ENCODE measurements around the gene KCNQ5.

Gene KCNQ5

DNA sequence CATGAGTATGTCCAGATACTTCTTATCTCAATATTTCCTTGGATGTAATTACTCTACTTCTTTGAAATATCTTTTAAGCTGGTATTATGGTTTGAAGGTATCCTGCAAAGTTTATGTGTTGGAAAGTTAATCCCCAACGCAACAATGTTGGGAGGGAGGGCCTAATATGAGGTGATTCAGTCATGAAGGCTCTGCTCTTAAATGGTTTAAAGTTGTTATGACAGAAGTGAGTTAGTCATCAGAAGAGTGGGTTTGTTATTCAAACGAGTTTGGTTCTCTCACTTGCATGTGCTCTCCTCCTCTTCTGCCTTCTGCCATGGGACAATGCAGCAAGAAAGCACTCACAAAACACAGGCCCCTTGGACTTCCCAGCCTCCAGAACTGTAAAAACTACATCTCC lies 176.3 kb downstream of the KCNQ5 start:
- no peak for DNase-seq (ENCODE audit: low read depth)

DNA sequence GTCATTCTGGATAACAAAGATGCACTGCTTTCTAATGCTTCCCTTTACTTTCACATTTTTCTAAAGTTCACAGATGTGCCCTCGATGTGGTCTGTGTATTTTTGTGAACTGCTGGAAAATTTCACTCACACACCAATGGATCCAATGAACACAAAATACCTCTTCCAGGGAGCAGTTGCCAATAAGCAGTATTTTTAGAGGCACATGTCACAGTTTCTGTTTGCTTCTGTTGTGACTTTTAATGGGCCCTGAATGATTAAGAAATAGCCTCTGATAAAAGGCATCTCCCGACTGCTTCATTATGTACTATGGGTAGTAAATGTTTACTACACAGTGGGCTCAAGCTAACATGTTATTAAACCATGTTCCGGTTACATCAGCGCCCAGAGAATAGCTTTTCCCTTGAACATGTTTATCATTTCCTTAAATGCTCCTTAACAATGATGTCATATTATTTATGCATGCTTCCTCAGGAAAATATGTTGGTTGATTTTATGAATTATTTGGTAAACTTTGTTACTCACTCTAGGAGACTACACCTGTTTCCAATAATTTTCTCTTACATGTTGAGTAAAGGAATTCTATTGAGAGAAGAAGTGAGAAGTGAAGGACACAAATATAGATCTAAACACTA lies 188.0 kb downstream of the KCNQ5 start:
- DNase-seq (ENCODE audit: low read depth): no peak

DNA sequence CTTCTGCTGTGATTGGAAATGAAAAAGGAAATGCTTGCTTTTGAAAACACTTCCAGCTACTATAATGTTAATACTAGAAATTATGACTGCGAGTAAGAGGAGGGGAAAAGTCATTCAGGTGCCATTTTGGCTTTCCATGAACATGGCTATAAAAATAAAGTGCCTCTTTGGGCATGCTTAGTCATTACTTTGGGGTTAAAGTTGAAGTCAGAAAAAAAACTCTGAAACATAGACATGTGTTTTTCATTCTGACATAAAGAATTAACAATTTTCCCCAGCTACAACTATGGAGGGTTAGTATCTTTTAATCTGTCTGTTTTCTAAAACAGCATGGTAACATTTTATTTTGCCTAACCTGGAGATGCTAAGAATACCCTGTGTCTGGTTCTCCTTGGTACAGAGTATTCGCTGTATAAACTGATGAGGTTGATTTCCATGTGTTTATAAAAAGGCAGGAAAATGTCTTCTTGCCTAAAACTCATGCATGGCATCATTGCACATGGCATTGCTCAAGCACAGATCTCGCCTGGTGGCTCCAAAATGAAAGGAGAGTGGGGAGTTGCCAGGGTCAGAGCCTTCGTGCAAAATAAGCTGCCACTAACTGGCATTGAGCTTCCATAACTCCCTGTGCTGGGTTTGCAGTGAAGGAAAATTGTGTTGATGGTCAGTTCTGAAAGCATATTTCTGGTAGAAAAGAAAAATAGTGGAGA lies 188.9 kb downstream of the KCNQ5 start:
- DNase-seq (ENCODE audit: low read depth): no peak

DNA sequence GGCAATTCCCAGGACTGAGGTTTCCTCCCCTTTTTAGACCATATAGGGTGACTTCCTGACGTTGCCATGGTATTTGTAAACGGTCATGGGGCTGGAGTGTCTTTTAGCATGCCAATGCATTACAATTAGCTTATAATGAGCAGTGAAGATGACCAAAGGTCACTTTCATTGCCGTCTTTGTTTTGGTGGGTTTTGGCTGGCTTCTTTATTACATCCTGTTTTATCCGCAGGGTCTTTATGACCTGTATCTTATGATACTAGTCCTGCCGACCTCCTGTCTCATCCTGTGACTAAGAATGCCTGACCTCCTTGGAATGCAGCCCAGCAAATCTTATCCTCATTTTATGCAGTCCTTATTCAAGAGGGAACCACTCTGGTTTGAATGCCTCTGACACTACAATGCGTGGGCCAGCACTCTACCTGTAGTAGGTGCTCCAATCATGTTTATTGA lies 190.1 kb downstream of the KCNQ5 start:
- no peak for DNase-seq (ENCODE audit: low read depth)

DNA sequence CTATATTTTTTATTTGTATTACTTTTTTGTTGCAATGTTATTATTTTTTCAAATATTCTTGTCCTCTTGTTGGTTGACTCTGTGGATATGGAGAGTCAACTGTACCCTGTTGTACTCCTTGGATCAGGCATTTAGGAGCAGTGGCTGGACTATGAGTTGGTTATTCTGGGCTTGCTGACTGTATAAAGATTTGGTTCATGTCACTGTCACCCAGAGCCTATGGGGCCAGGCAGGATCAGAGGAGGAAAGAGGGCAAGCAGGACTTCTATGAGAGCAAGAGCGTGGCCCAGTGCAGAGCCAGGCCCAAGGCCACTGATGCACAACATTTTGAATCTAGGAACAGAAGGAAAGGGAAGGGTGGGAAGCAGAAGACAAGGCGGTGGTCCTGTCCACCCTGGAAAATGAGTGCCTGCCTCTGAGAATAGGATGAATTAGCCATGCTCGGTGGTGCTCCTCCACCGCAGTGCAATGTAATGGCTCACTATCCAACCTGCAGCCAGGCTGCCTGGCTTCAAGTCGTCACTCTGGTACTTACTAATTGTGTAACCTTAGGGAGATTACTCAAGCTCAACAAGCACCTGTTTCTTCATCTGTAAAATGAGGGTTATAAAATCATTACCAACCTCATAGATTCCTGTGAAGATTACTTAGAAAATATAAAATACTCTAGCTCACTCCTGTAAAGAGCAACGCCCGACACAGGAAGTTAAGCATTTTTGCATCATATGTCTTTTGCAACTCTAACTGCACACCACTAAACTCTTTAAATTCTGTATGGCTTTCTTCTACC lies 192.1 kb downstream of the KCNQ5 start:
- no peak for DNase-seq (ENCODE audit: low read depth)

DNA sequence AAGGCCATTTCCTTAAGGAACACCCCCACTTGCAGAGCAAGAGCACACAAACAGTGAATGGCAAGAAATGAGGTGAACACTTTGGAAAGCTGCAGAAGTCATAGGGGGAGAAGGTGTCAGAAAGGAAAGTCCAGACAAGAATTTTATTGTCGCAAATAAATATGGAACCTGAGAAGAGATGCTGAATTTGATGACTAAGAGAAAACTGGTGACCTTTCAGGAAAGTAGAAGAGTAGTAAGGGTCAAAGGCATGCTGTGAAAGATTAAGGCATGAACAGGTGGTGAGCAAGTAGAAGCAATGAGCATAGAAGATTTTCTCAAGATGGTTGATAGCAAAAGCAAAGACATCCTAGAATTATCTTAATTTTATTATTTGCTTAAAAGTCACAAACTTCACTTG lies 194.2 kb downstream of the KCNQ5 start:
- DNase-seq (ENCODE audit: low read depth): no peak

DNA sequence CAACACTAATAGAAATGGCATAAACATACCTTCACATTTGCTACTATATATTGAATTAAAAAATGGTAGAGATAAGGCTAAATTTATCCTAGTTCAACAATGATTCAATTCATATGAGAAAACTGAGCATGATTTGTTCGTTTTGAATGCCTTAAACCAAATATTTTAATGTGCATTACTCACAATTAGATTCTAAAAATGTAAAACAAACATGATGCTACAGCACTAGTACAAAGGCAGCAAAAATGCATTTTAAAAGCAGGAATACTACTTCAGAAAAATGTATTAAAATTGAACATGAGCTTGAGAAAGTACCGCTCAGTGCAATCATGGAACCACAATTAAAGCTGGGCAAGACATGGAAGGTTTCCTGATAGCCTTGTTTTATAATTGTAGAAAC lies 195.3 kb downstream of the KCNQ5 start:
- DNase-seq (ENCODE audit: low read depth): no peak

DNA sequence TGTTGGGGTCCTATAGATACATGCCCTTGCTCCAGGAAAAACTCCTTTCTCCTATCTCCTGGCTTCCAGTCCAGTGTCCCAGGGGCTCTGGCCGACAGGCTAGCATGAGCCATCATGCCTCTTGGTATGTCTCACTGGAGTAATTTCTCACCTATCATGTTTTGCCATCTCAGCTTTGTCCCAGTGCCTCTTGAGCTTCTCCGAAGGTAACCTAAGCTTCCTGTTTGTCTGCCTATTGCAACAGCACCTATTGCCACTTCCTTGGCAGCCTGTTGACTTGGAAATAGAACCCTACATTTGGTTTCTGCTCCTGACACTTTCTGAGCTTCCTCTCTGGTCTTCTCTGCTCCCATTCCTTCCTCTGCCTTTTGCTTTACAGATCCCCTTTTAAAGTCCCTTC lies 197.7 kb downstream of the KCNQ5 start:
- no peak for DNase-seq (ENCODE audit: low read depth)

DNA sequence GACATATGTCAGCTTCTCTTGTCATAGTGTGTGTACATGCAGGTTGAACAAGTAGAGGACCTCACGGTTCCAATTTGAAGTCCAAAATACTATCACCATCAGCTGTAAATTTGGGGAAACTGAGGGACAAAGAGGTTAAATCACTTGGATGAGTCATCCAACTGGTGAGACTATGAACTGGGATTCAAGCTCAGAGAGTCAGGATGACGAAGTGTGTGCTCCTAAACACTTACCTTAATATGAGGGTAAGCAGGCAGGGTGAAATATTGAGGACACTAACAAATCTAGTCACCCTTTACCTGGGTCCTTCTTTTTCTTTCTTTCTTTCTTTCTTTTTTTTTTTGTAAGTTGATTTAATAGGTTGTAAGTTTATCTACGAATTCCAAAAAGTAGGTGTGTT lies 198.3 kb downstream of the KCNQ5 start:
- DNase-seq (ENCODE audit: low read depth): no peak

DNA sequence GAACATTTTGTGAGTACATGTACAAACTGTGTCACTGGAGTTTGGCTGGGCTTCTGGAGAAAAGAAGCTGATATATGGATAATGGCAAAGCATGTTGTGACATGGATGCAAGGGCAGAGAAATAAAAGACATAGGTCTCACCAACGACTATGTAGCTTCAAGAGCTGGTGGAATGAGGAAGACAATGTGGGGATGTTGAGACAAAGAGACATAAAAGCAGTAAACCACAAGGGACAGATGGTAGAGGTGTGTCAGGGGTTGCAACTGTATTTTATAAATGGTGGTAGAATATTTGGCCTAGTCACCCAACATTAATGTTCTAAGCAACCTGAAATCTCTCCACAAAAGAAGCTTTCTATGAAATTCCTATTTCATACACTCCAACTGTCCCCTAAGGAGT lies 199.0 kb downstream of the KCNQ5 start:
- DNase-seq (ENCODE audit: low read depth): no peak

DNA sequence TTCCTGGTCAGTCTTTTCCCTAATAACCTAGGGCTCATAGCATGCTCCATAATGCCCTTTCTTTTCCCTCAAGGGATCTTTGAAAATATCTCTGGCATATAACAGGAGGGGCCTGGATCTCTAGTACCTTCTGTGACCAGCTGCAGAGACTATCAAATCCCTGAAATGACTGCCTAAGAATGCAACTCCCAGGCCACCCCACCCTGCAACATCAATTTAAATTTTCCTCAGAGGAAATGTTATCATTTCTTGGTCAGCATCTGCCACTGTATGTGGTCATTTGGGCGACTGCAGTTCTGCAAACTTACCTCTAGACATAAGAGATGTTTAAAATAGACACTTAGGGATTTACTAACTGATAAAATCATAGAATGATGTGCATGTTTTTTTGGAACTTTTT lies 200.2 kb downstream of the KCNQ5 start:
- no peak for DNase-seq (ENCODE audit: low read depth)

DNA sequence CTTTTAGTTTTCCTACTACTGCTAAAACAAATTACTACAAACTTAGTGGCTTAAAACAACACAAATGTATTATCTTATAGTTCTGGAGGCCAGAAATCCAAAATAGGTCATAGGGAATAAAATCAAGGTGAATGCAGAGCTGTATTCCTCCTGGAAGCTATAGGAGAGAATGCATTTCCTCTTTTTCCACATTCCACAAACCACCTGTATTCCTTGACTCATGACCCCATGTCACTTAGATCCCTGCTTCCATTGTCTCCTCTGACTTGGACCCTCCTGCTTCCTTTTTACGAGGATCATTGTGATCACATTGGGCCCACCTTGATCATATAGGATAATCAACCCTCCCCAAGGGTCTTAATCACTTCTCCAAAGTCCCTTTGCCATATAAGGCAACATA lies 200.8 kb downstream of the KCNQ5 start:
- DNase-seq (ENCODE audit: low read depth): no peak

DNA sequence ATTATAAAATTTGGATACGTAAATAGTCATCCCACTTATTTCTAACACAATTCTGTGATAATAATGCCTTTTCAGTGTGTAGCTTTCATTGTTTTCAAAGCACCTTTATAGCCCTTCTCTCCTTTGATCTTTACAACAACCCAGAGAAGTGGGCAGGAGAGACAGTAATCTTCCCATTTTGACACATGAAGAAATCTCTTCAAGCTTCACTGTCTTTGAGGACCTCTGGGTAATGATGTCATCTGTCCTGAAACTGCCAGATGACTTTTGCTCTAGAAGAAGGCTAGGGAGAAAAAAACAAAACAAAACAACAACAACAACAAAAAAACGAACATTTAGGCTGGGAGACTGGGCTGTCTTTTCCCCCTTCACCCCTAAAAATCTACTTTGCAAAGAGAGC lies 203.0 kb downstream of the KCNQ5 start:
- DNase-seq (ENCODE audit: low read depth): no peak

DNA sequence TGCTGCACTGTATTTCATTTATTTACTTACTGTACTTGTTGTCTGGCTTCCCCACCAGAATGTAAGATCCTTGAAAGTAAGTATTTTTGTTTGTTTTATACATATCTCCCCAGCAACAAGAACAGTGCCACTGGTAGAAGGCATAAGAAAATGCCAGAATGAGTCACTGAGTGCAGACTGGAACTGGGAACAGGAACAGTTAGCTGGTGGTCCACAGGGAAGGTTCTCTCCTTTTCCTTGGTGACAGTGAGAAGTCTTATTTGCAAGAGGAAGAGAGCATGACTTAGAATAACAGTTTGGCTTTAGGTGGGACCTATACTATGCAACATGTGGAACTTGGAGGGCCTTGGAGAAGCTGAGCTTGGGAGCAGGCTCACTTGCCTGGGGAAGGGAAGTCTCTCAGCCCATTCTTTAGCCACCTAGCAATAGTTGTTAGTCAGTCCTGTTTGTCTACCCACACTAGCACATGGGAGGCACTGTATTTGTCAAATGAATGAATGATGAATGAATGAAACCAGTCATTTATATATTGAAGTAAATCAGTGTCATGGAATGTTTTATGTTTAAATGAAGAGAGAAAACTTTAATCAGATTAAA lies 203.5 kb downstream of the KCNQ5 start:
- DNase-seq (ENCODE audit: low read depth): no peak

DNA sequence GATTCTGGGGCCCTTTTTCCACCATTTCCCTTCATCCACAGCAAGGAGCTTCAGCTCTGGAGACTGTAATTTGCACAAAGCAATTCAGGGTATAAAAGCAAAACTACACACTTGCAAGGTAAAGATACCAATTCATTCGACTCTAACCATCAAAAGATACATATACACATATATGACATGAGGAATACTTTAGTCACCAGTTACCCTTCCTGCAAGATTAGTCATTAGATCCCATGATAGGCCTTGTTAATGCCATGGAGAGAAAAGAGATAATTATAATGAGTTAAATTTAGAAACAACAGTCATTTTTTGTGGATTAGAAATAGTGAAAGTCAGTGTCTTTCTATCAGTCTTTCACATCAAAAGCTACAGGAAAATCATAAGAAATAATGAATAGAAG lies 204.2 kb downstream of the KCNQ5 start:
- no peak for DNase-seq (ENCODE audit: low read depth)

DNA sequence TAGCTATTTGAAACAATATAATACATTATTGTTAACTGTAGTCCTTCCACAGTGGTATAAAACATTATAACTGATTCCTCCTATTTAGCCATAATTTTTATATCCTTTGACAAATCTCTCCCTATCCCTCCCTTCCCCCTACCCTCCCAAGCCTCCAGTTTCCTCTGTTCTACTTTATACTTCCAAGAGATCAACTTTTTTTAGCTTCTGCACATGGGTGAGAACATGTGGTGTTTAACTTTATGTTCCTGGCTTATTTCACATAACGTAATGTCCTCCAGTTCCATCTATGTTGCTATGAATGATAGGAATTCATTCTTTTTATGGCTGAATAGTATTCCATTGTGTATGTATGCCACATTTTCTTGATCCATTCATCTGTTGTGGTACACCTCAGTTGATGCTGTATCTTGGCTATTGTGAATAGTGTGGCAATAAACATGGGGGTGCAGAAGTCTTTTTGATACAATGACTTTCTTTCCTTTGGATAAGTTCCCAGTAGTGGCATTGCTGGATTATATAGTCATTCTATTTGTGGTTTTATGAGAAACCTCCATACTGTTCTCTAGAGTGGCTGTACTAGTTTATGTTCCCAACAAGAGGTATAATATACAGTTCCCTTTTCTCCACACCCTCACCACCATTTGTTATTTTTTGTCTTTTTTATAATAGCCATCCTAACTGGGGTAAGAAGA lies 205.0 kb downstream of the KCNQ5 start:
- DNase-seq (ENCODE audit: low read depth): no peak

DNA sequence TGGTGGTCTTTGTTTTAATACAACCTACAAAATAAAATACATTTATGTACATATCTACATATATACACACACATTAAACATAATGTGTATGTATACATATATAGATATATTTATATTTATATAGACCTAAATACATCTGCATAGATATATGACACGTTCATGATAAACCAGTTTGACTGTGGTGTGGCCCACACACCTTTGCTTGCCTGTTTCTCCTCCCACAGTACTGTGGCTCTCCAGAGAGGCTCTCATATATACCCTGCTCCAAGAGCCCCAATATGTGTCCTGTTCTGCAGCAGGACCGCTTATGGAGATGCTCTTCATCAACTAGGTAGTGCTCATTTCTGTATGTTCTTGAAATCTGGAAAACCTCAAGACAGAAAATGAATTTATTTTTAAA lies 207.0 kb downstream of the KCNQ5 start:
- DNase-seq (ENCODE audit: low read depth): no peak

DNA sequence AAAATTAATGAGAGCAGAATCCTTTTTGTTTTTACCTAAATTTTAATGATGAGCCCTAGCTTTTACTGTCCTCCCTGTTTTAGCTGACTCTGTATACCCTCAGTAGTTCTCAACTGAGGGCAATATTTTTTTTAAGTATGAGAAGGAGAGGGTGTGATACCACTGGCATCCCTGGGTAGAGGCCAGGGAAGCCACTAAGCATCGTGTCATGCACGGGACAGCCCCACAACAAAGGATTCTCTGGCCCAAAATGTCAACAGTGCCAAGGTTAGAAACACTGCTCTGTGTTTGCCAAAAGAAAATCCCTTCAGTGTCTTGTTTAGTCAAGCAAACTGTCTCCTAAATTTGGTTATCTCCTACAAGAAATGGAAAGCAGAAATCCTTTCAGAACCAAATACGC lies 210.4 kb downstream of the KCNQ5 start:
- DNase-seq (ENCODE audit: low read depth): no peak

DNA sequence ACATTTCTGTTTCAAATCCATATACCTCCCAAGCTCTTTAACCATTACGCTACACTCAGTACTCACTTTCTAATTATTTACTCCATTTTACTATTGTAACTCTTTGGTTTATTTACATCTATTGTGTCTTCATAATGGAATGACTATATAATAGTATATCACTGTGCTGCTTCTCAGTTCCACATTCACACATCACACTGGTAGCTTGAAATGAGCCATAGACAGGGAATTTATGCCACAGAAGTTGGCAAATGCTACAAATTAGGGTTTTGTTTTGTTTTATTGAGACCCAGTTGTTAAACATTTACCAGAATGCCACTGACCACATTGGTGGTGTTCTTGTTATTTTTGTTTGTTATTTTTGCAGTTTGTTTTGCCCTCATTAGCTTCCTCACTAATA lies 213.9 kb downstream of the KCNQ5 start:
- no peak for DNase-seq (ENCODE audit: low read depth)

DNA sequence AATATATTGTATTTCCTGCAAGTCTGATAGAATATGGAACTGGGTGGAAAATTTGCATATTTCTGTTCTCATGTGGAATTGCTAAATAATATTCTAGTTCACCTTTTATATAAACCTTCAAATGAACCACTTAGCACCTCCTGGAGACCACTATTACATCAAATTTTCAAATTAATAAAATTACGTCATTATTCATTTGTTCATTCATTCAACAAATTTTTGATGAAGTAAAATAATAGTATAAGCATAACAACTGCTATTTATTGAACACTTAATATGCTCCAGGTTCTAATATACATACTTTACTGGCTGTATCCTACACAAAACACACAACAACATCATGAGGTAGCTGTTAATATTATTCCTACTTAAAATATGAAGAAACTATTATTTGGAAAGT lies 215.1 kb downstream of the KCNQ5 start:
- DNase-seq (ENCODE audit: low read depth): no peak

DNA sequence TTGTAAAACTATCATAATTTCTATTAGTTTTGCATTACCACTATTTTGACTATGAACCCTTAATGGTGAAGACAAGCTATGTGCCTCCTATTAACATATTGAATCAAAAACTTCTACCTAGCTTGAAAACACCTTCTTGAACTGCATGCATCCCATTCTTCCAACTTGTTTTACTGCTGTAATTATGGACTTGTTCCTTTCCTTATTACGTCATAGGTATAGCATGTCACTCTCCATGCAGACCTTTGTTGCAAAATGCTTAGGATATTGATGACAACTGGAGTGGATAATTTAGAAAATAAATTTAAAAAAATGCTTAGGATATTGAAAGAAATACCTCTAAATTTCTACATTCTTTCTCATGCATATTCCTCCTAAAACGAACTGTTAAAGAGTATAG lies 219.3 kb downstream of the KCNQ5 start:
- no peak for DNase-seq (ENCODE audit: low read depth)

DNA sequence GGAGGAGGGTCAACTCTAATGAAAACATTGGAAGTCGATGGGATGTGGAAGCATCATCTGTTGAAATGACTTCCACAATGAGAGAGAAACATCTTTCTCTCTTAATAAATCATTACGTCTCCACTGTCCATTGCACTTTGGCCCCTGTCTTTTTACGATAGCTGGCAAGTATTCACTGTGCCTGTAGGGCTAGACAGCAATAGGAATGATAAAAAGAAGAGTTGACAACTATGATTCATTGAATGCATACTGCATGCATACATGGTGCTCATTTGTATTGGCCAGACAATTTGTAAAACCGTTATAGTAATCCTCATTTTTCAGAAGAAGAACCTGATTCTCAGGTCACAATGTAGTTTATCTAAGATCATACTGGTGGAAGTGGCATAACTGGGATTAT lies 220.3 kb downstream of the KCNQ5 start:
- no peak for DNase-seq (ENCODE audit: low read depth)
